Measurements from ENCODE around the gene SDK1.

The SDK1 gene

DNA sequence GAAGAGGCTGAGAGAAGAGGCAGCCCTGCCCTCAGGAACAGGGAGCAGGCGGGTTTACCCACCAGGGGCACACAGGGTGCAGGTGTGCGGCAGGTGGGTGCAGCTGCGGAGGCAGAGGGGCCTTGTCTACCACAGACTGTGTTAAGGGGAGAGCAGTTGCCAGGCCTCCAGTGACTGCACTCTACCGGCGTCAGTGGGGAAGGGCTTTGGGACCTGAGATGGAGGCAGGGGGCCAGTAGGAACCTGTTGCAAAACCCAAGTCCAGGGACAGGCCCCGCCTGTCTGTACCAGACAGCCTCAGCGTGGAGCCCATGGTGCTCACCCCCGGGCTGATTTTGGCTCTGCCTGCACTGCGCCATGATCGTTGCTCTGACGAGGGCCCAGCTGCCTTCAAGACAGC lies 873.4 kb downstream of the SDK1 start:
- no peak for DNase-seq

DNA sequence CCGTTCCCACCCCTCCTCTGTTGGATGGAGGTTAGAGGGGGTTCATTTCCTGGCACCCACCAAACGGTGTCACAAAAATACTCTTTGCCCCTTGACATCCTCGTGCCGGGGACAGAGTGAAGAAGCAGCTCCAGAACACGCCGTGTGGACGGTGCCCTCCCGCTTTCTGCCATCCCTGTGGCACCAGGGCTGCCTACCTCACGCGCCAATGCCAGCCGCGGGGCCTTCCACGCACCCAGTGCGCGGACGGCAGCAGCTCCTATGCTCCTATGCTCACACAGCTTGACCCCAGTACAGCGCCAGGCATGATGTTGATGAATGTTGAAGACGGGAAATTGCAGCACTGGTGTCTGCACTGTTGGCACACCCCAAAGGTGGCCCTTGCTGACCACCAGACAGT lies 873.8 kb downstream of the SDK1 start:
- DNase-seq: no peak

DNA sequence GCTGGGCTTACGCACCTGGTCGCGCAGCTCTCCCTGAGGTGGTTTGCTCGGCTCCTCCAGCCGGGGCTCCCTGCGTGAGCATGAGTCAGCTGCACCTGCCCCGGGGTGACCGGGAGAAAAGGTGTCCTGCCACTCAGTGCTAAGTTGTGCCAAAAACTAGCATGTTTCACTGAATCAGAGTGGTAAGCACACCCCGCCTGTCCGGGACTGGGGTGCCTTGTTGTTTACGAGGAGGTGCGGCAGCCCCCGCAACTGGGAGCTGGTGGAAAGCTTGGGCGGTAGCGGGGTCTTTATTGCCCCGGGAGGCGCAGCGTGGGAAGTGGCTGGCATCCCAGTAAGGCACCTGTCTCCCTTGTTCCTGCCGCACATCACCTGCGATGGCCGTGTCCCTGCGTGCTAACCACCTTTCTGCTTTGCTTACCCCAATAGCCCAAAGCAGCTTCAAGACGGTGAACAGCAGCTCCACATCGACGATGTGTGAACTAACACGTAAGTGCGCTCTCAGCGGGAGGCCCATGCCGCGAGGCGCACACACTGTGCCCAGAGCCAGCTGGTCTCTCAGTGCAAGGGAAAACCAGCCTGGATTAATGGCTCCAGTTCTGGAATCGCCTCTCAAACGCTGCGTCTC lies 874.4 kb downstream of the SDK1 start:
- no peak for DNase-seq

DNA sequence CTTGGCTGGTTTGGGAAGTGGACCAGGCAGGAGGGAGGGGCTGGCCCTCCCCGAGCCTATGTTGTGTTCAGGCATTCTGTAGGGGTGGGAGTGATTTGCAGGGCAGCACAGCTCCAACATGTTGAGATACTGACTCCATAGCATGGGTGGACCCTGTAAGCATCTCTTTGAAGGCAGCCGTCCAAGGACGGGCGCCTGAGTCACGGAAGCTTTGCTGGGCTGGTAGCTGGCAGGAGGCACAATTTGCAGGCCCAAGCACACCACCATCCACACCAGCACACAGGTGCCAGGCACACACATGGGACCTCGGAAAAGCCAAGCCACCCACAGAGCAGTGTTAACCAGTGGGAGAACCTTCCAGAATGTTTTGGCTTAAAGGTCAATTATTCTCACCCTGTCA lies 875.9 kb downstream of the SDK1 start:
- no peak for DNase-seq

DNA sequence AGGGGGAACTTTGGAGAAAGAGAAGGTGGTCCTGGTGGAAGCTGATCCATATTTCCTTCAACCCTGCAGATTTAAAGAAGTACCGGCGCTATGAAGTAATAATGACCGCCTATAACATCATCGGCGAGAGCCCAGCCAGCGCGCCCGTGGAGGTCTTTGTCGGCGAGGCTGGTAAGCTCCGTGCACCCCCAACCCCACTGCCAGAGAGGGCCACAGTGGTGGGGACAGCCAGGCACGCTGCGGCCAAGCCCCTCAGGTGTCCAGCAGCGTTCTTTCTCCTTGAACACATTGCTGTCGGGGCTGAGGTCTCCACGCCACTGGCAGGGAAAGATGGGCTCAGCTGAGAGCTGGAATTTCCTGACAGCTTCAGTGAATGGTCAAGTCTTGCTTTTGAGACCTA lies 877.4 kb downstream of the SDK1 start:
- no peak for DNase-seq

DNA sequence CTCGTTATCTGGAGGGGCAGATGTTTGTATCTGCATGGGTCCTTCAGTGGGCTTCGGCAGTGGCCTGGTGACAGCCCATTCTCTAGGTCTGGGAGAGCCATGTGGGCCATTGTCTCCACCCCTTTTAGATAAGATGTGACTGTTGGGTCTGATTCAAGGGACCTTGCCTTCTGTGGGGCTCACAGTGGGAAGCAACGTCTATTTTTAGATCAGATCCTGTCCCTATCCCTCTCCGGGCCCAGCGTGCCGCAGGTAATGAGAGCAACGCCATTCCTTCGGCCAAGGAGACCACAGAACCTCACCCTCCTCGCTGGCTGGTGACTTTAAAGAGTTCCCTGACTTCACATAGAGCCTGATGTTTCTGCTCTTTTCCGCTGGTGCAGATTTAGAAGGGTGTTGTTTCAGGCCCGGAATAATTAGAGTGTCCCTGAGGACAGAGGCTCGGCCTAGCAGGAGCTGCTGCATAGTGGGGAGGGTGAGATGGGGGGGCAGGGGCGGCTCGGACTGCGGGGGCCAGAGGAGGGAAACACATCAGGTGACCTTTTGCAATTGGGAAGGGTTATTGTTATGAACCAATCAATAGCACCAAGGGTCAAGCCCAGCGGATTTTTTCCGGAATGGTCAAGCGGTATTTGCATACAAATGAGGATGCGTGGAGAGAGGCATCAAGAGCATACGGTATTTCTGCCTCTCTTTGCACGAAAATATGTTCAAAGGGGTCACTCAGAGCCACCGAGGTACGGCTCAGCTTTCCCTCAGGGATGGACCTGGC lies 878.0 kb downstream of the SDK1 start:
- no peak for DNase-seq

DNA sequence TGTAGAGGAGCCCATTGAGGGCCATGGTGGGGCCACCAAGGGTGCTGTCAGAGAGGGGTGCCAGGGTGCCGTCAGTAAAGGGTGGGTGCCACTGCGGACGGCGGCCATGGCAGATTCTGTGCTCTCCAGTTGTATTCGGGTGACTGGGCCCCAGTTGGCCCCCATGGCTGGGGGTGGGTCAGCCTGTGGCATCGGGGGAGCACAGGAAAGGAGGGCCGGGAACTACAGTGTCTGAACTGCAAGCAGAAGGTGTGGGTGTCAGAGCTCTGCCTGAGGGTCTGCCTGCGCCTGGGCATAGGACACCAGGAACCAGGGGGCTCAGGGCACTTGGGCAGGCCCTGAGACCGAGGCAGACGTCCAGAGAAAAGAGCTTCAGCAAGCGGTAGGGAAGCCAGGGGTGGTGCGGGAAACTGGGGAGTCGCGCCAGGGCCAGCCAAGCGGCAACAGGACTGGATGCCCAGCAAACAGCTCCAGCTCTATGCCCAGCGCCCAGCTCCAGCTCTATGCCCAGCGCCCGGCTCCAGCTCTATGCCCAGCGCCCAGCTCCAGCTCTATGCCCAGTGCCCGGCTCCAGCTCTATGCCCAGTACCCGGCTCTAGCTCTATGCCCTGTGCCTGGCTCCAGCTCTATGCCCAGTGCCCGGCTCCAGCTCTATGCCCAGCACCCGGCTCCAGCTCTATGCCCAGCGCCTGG lies 878.8 kb downstream of the SDK1 start:
- no peak for DNase-seq

DNA sequence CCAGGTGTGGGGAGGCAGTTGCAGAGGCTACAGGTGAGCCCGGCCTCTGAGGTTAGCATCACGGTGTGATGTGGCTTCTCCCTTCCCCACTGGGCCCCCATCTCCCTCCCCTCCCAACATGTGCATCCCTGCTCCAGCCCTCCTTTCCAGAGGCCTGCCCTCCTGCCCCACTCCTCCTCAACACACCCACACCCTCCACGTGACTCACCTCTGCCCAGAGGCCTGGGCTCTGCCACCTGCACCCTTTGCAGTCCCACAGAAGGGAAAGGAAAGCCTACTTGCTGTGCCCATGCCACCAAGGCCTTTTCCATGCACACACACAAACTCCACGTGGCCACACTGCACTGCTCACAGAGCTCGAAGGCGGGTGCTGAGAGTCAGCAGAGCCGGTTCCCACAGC lies 880.4 kb downstream of the SDK1 start:
- no peak for DNase-seq

DNA sequence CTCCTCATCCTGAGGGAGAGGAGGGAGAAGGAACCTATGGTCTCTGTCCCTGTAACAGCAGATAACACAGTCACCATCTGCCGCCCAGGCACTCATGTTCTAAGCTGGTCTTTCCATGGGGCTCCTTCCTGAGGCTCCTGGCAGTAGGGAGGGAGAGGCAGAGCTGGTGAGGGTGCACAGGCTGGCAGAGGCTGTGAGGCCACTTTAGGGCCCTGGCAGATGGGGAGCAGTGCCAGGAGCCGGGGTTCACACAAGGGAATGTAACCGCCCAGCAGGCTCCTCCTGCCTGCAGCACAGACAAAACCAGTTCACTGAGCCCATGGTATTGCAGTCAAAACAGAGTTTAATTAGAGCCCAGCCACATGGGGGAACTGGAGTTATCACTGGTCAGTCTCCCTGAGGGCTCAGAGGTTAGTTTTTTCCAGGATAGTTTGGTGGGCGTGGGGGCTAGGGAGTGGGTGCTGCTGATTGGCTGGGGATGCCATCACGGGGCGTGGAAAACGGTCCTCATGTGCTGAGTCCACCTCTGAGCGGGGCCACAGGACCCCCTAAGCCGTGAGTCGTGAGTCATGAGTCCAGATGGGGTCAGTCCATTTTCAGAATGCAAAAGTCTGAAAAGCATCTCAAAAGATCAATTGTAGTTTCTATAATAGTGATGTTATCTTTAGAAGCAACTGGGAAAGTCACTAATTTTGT lies 881.7 kb downstream of the SDK1 start:
- DNase-seq: no peak

DNA sequence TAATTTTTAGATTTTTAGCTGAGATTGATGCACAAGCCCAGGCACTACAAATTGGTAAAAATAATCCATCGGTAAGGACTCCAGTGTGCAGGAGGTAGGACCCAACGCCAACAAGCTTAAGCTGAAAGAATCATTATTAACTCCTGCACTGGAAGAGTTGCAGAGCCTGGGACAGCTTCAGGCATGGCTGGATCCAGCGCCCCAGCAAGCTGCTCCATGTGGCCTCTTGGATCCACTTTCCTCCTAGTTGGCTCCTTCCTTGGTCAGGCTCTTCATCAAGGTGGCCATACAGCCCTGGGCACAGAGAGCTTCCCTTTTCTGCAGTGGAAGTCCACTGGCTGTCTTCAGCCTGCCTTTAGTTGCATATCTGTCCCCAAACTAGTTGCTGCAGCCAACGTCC lies 883.6 kb downstream of the SDK1 start:
- no peak for DNase-seq

DNA sequence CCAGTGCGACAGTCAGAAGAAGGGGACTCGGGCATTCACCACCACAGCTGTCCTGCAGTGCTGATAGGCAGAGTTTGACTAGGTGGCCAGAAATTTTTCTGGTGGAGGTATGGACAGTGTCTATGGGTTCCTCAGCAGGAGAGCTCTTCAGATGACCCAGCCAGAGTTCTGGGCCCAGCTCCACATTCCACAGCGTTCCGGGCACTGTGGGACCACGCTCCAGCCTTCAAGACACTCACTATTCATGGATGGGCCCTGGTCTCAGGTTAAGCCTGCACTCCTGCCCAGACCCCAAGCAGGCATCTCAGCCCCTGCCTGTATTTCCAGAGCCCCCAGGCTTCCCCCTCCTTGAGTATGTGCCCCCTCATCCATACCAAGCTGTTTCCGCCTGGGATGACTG lies 884.1 kb downstream of the SDK1 start:
- no peak for DNase-seq

DNA sequence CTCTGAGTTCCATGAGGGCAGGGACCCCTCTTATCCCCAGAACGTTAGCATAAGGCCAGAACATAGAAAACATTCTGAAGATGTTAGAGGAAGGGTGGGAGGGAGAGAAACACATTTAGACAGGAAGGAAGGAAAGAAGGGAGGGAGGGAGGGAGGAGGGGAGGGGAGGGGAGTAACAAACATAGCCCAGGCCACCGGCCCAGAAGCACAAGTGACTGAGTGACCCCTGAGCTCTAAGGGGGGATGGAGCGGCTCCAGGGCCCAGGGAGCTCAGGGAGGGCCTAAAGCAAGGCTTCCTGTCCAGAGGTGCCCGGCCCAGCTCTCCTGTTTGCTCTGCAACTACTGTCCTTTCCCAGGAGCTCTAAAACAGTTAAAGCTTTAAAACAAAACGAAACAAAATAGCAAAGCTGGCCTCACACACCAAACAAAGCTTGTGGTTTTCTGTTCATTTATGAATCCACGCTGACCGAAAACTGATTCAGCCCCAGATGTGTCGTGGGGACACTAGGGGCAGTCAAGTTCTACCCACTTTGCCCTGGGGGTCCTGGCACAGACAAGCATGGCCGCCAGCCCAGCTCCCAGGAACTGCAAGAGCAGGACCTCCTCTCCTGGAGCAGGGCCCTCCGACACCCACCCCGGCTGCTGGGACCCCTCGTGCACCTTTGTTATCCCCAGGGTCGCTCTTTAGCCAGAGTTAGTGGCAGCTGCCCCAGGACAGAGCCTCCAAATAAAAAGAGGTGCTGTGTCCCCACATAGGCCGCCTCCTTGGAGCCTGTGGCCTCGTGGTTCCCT lies 884.9 kb downstream of the SDK1 start:
- DNase-seq: no peak

DNA sequence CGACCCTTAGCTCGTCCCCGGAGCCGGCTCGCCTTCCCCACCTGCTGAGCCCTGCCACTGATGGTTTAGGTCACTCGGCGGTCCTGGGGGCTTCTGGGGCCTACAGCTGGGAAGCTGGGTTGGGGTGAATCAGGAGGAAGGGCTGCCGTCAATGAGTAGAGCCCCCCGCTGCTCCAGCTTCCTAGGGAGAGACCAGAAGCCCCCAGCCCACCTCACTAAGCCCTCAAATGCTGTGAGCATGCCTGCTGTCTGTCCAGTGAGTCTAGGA lies 885.4 kb downstream of the SDK1 start:
- DNase-seq: no peak

DNA sequence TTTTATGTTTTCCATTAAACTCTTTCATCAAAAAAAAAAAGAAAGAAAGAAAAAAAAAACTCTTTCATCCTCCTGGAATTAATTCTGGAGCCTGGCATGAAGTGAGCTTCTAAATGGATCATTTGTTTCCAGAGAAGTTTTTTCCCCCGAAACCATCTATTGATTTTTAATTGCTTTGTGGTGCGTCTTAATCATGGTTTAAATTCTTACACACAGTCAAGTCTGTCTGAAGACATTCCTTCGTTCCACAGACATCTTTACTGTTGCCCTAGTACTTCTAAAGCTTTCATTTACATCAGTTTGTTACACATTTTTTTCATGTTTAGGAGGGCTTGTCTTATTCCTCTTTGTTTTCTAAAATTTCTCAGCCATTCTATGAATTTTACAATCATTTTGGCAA lies 887.6 kb downstream of the SDK1 start:
- no peak for DNase-seq

DNA sequence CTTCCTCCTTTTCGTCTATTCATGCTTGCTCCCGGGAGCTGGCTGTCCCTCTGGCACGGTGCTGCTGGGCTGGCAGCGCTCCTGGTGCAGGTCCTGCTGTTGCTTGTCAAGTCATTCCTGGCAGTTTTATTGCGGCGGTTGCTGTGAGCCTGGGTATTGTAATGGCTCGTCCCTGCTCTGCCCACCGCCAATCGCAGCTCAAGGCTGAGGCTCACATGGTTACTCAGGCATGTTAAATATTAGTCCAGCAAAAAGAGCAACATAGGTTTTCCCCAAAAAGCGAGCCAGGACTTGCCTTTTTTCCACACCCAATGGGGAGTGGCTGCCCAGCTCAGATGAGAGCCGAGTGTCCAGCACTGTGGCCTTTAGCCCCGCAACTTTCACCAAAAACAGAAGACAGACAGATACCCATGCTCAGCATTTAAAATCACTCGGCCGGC lies 888.1 kb downstream of the SDK1 start:
- no peak for DNase-seq

DNA sequence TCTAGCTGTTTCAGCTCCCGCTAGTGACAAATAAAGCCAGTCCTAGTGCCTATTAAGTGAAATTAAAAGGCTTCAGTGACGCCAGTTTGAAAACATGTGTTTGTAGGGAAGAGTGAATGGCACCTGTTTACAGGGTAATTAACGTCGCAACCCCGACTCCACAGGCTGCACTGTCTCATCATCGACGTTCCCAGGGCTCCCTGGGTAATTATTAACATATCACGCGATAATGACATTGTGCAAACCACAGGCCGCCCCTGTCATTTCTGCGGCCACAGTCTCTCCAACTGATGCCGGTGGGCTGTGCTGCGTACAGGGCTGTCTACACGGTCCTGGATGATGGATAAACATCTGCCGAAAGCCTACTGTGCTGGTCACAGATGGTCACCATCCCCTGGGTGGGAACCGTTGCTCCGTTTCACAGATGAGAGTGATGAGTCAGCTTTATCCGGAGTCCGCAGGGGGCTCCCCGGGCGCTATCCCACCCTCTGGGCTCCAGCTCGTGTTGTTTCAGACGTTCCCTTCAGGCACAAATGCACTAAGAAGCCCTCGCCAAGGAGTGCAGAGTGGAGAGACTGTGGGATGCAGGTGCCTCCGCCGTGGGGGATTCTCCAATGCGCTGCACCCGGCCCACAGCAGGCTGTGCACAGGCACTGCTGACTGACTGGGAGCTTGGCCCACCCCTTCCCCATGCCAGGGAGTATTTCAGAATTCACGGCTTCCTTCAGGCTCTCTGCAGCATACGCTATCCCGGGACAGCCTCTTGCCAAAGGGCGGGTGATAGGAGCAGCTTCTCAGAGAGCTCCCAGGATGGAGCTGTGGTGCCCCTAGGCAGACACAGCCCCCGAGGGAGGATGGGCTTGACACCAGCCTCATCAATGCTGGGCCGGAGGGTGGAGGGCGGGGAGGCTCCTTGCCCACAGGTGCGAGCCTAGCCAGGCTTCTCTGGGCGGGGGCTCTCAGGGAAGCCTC lies 889.2 kb downstream of the SDK1 start:
- no peak for DNase-seq

DNA sequence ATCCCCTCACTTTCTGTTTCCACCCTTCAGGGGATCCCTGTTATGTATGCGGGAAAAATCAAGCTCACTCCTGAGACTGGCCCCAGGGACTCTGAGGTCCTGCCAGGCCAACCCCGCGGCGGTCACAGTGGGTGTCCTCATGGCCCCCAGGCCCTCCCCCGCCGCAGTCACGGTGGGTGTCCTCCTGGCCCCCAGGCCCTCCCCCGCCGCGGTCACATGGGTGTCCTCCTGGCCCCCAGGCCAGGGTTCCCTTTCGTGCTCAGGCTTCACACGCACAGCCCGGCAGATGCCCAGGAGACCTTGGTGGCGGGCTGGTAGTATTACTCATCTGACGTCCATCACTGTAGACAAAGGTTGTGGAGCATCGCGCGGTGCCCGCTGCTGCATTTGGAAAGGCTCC lies 890.0 kb downstream of the SDK1 start:
- no peak for DNase-seq

DNA sequence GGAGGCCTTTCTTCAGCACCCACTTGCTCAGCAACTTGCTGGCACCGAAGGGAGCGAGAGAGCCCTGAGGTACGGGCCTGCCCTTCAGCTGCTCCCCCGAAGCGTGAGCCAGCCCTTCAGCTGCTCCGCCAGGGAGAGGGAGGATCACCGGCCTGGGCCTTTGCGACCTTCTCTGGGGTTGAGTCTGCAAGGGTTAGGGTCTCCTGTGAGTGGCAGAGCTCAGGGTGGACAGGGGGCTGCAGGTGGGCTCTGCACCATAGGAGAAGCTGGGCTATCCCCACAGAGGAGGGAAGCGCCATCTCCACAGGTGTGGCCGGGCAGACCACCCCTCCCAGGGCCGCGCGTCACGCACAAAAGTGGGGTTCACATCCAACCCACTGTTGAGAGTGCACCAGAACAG lies 890.5 kb downstream of the SDK1 start:
- DNase-seq: no peak

DNA sequence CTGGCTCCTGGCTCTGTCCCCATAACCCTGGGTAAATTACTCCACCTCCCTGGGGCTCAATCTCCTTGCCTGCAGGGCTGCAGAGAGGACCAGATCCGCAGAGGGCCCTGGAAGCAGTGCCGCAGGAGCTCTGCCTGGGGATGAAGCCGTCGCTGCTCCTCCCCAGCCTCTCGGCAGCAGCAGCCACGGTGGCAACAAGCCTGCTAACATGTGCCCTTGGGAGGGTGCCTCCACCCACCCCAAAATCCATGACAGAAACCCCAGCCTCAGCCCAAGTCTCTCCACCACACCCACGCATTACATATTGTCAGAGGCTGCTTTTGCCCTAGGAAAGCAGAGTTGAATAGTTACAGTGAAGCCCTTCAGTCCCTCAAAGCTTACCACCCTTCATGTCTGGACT lies 894.6 kb downstream of the SDK1 start:
- DNase-seq: no peak

DNA sequence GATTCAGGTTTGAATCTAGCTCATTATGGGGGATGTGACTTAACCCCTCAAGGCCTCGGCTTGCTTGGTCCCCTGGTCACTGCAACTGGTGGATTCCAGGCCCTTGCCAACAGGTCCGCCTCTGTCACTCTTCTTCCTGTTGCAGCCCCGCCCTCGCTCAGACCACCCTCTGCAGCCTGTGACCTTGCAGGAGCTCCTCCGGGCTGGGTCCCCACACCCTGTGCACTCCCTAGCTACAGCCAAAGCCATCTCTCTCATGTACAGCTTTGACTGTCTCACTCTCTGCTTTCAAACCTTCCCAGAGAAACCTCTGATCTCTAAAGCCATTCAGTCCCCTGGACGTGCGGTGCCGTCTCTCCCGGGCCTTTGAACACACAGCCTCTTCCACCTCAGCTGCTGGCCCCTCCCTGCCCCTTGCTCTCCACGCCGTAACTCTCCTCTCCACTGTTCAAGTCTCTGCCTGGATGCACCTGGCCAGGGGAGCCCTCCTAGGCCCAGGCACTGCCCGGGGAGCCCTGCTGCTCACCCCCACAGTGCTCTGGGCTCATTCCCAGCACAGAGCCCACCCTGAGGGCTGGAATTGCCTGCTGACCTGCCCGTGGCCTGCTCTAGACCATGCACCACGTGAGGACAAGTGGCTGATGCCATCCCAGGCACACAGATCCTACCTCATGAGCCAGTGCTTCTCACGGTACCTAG lies 895.2 kb downstream of the SDK1 start:
- DNase-seq: no peak

DNA sequence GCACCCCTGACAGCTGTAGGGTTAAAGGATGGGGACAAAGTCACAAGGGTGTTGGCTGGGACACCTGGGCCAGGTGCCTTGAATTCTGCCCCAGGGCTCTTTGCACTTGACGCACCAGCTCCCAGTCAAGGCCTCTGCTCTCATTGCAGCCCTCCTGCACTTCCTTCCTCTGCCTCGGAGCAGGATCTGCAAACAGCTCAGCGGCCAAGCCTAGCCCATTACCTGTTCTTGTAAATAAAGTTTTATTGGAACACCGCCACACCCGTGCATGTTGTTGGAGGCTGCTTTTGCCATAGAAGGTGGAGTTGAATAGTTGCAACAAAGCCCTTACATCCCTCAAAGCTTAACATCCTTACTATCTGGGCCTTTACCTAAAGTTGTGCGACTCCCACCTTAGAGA lies 897.2 kb downstream of the SDK1 start:
- DNase-seq: no peak

Measured in CD4-positive, alpha-beta T cell treated with Interleukin-6 for 4 hours (primary cell).